ENCODE measurements around the gene SSH2. TPM values are rescaled to one million over a fixed set of nuclear protein-coding genes. Genes with fewer than 3 reads are reported as not detected.

Gene SSH2
- total and polyA plus RNA-seq, 2 of the 13 experiments (the other 11 are each of a cell fraction or from before 2014, with no cell fraction given) = 6.0 to 6.4 TPM

GRCh38 chr17:29948448-29949215, 18.6 kb upstream of the SSH2 start:
- 31% methylated on average over 3 of the region's 3 CpGs for WGBS (ENCODE audit: low lambda C conversion rate)
- Histone ChIP-seq H3K36me3 (replicated peaks in 1 of 2; ENCODE audit: control insufficient read depth in 1 of 2, insufficient read depth in 2 of 2, low read length in 2 of 2) (no peaks in the 10 kb centered on the region), H3K4me3 (replicated peaks in 1 of 3; ENCODE audit: insufficient read depth in 1 of 3, low read depth in 2 of 3, low read length in 3 of 3) (no peak overlapping the region), H3K9me3 (ENCODE audit: low read length) (no peaks in the 10 kb centered on the region), H3K79me2 (ENCODE audit: insufficient read depth, low read length) (no peaks in the 10 kb centered on the region), H3K27ac (ENCODE audit: extremely low read length, insufficient read depth, low read length) (no peak overlapping the region), H4K20me1 (ENCODE audit: insufficient read depth, low read length) (no peaks in the 10 kb centered on the region), H3K4me1 (ENCODE audit: insufficient read depth, low read length) (no peaks in the 10 kb centered on the region), H2AFZ (ENCODE audit: low read length) (no peak overlapping the region), H3K9ac (ENCODE audit: insufficient read depth, low read depth, low read length) (no peak overlapping the region), H3K4me2 (ENCODE audit: low read depth, low read length) (no peak overlapping the region), H3K27me3 (ENCODE audit: control insufficient read depth in 1 of 2, insufficient read depth in 2 of 2, low read length in 2 of 2) (no peaks in the 10 kb centered on the region)
- POLR2A ChIA-PET = no interaction called here
- DNase-seq (ENCODE audit: low spot score) (no peak), ATAC-seq (no peak), FAIRE-seq (no peak)
- TF ChIP-seq ZNF121 (CRISPR knock-in tag; IDR thresholded peaks at IDR 0.05) (no peak), ARNT (IDR thresholded peaks at IDR 0.05) (no peak), CCAR2 (optimal IDR thresholded peaks at IDR 0.05; ENCODE audit: low read depth, low read length) (no peak), ZNF570 (CRISPR knock-in tag; IDR thresholded peaks at IDR 0.05; ENCODE audit: borderline replicate concordance) (no peak), ATF5 (CRISPR knock-in tag; IDR thresholded peaks at IDR 0.05; ENCODE audit: low read depth) (no peak), SETDB1 (CRISPR knock-in tag; IDR thresholded peaks at IDR 0.05; ENCODE audit: borderline replicate concordance) (no peak), CENPT (CRISPR knock-in tag; IDR thresholded peaks at IDR 0.05; ENCODE audit: low read depth) (no peak), ZFY (CRISPR knock-in tag; IDR thresholded peaks at IDR 0.05) (no peak), ZNF558 (CRISPR knock-in tag; IDR thresholded peaks at IDR 0.05; ENCODE audit: borderline replicate concordance) (no peak), NFE2L1 (CRISPR knock-in tag; IDR thresholded peaks at IDR 0.05; ENCODE audit: borderline replicate concordance) (no peak), CHD4 (IDR thresholded peaks at IDR 0.05; ENCODE audit: borderline replicate concordance, low read length) (no peak), REL (CRISPR knock-in tag; conservative IDR thresholded peaks at IDR 0.05) (no peak), ZNF232 (CRISPR knock-in tag; IDR thresholded peaks at IDR 0.05; ENCODE audit: borderline replicate concordance) (no peak), MAFG (CRISPR knock-in tag; IDR thresholded peaks at IDR 0.05) (no peak), SYNCRIP (IDR thresholded peaks at IDR 0.05; ENCODE audit: insufficient read depth, low read depth, low read length) (no peak)
- CTCF ChIA-PET (ENCODE audit: low intra/inter-chr PET ratio, low total read pairs) = no interaction called here
- BruUV-seq (replicated peaks) = no TSS peak
- intact Hi-C loops (cut with micrococcal nuclease; ENCODE audit: unreplicated experiment) = no loop called here
- in situ Hi-C loops (cut with HindIII; ENCODE audit: extremely low pct_ligation_motif_present, low pct_unique_long_range_greater_than_20kb) = no loop called here

Data from HepG2 (cell line).